MM.1S (cell line): ENCODE results near the gene PPP4R1.

Source experiments
- EZH2 ChIP-seq: fragments of 300-600 bp; sonication (generic); optimal IDR thresholded peaks from 2 replicates; pipeline ENCODE3; 2017; ENCODE audit warnings: low read depth, mild to moderate bottlenecking, antibody characterized with exemption, low read length, mixed read lengths
- EZH2phosphoT487 ChIP-seq: fragments of 300-600 bp; sonication (generic); IDR thresholded peaks from 2 replicates; pipeline ENCODE4 v1.6.1; 2018; ENCODE audit warnings: antibody characterized with exemption, low read length
- TF ChIP-seq, protein P1 (sequence below): fragments of 300-600 bp; sonication (generic); IDR thresholded peaks from 2 replicates; pipeline ENCODE4 v1.5.1; 2016; ENCODE audit warnings: antibody characterized with exemption, low read length, mixed read lengths

DNA sequence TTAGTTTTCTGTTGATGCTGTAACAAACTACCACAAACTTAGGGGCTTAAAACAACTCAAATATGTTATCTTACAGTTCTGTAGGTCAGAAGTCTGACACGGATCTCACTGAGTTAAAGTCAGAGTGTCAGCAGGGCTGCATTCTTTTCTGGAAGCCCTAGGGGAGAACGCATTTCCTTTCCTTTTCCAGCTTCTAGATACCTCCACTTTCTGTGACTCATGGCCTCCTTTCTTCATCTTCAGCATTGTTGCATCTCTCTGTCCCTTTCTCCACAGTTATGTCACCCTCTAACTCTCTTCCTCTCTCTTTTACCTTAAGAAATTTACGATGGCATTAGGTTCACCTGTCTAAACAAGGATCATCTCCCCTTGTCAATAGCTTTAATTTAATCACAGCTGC lies 13.3 kb upstream of the PPP4R1 start:
- TF ChIP-seq, protein P1, sequence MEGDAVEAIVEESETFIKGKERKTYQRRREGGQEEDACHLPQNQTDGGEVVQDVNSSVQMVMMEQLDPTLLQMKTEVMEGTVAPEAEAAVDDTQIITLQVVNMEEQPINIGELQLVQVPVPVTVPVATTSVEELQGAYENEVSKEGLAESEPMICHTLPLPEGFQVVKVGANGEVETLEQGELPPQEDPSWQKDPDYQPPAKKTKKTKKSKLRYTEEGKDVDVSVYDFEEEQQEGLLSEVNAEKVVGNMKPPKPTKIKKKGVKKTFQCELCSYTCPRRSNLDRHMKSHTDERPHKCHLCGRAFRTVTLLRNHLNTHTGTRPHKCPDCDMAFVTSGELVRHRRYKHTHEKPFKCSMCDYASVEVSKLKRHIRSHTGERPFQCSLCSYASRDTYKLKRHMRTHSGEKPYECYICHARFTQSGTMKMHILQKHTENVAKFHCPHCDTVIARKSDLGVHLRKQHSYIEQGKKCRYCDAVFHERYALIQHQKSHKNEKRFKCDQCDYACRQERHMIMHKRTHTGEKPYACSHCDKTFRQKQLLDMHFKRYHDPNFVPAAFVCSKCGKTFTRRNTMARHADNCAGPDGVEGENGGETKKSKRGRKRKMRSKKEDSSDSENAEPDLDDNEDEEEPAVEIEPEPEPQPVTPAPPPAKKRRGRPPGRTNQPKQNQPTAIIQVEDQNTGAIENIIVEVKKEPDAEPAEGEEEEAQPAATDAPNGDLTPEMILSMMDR, result no peak
- no peak for TF ChIP-seq EZH2phosphoT487
- TF ChIP-seq EZH2, result no peak
